Right lobe of liver (tissue), 4 donors: Measurements from ENCODE around the gene CRYM.

Experiments
- POLR2A ChIP-seq: fragments of 450-650 bp; IDR thresholded peaks from one replicate; pipeline ENCODE4 v1.6.1; 2017; ENCODE audit warnings: antibody characterized with exemption, mild to moderate bottlenecking
- TF ChIP-seq, protein P1 (sequence below), 4 donors: fragments of 200-600 bp in 3 of 4; fragments of 450-650 bp in 1 of 4; IDR thresholded peaks; one replicate each; pipeline versions ENCODE4 v1.5.1 to v1.8.0; 2016 to 2022; ENCODE audit warnings: antibody characterized with exemption in 4 of 4, mild to moderate bottlenecking in 2 of 4
- donor health status: DM: no; HTN: no; CAD: no.
- donor health status: DM: no; HTN: no; CAD: no.
- donor health status: DM: no; HTN: yes; CAD: no.

GRCh38 chr16:21228361-21228872, 49.7 kb downstream of the CRYM start:
- TF ChIP-seq, protein P1, sequence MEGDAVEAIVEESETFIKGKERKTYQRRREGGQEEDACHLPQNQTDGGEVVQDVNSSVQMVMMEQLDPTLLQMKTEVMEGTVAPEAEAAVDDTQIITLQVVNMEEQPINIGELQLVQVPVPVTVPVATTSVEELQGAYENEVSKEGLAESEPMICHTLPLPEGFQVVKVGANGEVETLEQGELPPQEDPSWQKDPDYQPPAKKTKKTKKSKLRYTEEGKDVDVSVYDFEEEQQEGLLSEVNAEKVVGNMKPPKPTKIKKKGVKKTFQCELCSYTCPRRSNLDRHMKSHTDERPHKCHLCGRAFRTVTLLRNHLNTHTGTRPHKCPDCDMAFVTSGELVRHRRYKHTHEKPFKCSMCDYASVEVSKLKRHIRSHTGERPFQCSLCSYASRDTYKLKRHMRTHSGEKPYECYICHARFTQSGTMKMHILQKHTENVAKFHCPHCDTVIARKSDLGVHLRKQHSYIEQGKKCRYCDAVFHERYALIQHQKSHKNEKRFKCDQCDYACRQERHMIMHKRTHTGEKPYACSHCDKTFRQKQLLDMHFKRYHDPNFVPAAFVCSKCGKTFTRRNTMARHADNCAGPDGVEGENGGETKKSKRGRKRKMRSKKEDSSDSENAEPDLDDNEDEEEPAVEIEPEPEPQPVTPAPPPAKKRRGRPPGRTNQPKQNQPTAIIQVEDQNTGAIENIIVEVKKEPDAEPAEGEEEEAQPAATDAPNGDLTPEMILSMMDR (IDR thresholded peaks at IDR 0.05) = no peak
- no peak for TF ChIP-seq POLR2A
